ENCODE measurements around the gene NES.

Gene NES

GRCh38 chr1:156622581-156623297 is 54.5 kb downstream of the NES start:
- DNase-seq (ENCODE audit: low read depth), result no peak

- no peak for DNase-seq (ENCODE audit: low read depth)
These were observed 57.6 kb downstream of the NES start for GRCh38 chr1:156619582-156619955.

GRCh38 chr1:156618853-156619581 is 58.2 kb downstream of the NES start, which contains the start of gene HAPLN2:
TSS of gene HAPLN2 (plus strand) at chr1:156619415. CDS start at chr1:156623491, 4,076 bp downstream.
- DNase-seq (ENCODE audit: low read depth), result no peak
